WTC11 (cell line): ENCODE results near the gene MRPS22. TPM values are rescaled to one million over a fixed set of nuclear protein-coding genes. Genes with fewer than 3 reads are reported as not detected.

ENCODE experiments used
- ATAC-seq: fragments of 200-7000 bp; cut with Tn5 transposase; 2 replicates; pipeline ENCODE4 v1.10.0; 2021; ENCODE audit warnings: mild to moderate bottlenecking, moderate library complexity
- CTCF ChIA-PET: fragments of 300-600 bp; sonication (Branson Sonifier 250); formaldehyde crosslinking; loops from one replicate; lab custom pipeline; 2021; ENCODE audit warnings: antibody characterized with exemption; lab: Charles Lee
- POLR2A ChIA-PET: fragments of 350-600 bp; sonication (Branson Sonifier 250); formaldehyde crosslinking; loops from one replicate; lab custom pipeline; 2021; ENCODE audit warnings: antibody characterized with exemption; lab: Charles Lee
- DNase-seq: peaks from one replicate; pipeline ENCODE4 v3.0.0; 2021; ENCODE audit warnings: low spot score
- H3K27ac Mint-ChIP-seq: 2 replicates; pipeline ENCODE4 v1.8.0; 2021; ENCODE audit warnings: mixed read lengths
- H3K27me3 Mint-ChIP-seq: 2 replicates; pipeline ENCODE4 v1.8.0; 2021; ENCODE audit warnings: low read depth, mild to moderate bottlenecking, moderate library complexity, mixed read lengths
- H3K36me3 Mint-ChIP-seq: 2 replicates; pipeline ENCODE4 v1.8.0; 2021; ENCODE audit warnings: mixed read lengths
- H3K4me1 Mint-ChIP-seq: 2 replicates; pipeline ENCODE4 v1.8.0; 2022; ENCODE audit warnings: mixed read lengths
- H3K4me3 Mint-ChIP-seq: 2 replicates; pipeline ENCODE4 v1.8.0; 2021; ENCODE audit warnings: mild to moderate bottlenecking, moderate library complexity, mixed read lengths
- H3K9me3 Mint-ChIP-seq: 2 replicates; pipeline ENCODE4 v1.8.0; 2021; ENCODE audit warnings: mixed read lengths
- CREM ChIP-seq: sonication (generic); formaldehyde crosslinking; IDR thresholded peaks from 2 replicates; pipeline ENCODE4 v1.8.1; 2022; ENCODE audit warnings: mild to moderate bottlenecking, missing genetic modification reagents, moderate library complexity
- JUN ChIP-seq: sonication (generic); formaldehyde crosslinking; IDR thresholded peaks from 2 replicates; pipeline ENCODE4 v1.8.0; 2023; ENCODE audit warnings: mild to moderate bottlenecking, missing genetic modification reagents
- KAT7 ChIP-seq: sonication (generic); formaldehyde crosslinking; IDR thresholded peaks from 2 replicates; pipeline ENCODE4 v1.8.1; 2023; ENCODE audit warnings: missing genetic modification reagents, mild to moderate bottlenecking, borderline replicate concordance
- RORB ChIP-seq: fragments of 250-450 bp; sonication (Bioruptor Pico); IDR thresholded peaks from 2 replicates; pipeline ENCODE4 v1.9.0; 2021; ENCODE audit warnings: mild to moderate bottlenecking
- ZNF219 ChIP-seq: sonication (generic); formaldehyde crosslinking; IDR thresholded peaks from 2 replicates; pipeline ENCODE4 v1.8.0; 2023; ENCODE audit warnings: missing genetic modification reagents, mild to moderate bottlenecking, borderline replicate concordance
- ZNF671 ChIP-seq: fragments of 250-450 bp; sonication (Bioruptor Pico); IDR thresholded peaks from 2 replicates; pipeline ENCODE4 v1.8.0; 2021; ENCODE audit warnings: mild to moderate bottlenecking
- total RNA-seq: library from RNA; stranded (reverse); gene quantifications from 3 replicates; pipeline ENCODE4 v1.2.3, GENCODE V29; 2021
- TF ChIP-seq, protein P1 (sequence below): sonication (generic); formaldehyde crosslinking; IDR thresholded peaks from 2 replicates; pipeline ENCODE4 v1.8.0; 2022; ENCODE audit warnings: mild to moderate bottlenecking, missing genetic modification reagents
- TF ChIP-seq, protein P2 (sequence below): sonication (generic); formaldehyde crosslinking; IDR thresholded peaks from 2 replicates; pipeline ENCODE4 v1.8.0; 2023; ENCODE audit warnings: mild to moderate bottlenecking, missing genetic modification reagents
- TF ChIP-seq, protein P3 (sequence below): sonication (generic); formaldehyde crosslinking; conservative IDR thresholded peaks from 2 replicates; pipeline ENCODE4 v1.8.1; 2022; ENCODE audit warnings: mild to moderate bottlenecking, missing genetic modification reagents
- TF ChIP-seq, protein P4 (sequence below): sonication (generic); formaldehyde crosslinking; IDR thresholded peaks from 2 replicates; pipeline ENCODE4 v1.8.0; 2022; ENCODE audit warnings: mild to moderate bottlenecking, missing genetic modification reagents
- TF ChIP-seq, protein P5 (sequence below): sonication (generic); formaldehyde crosslinking; IDR thresholded peaks from 2 replicates; pipeline ENCODE4 v1.8.1; 2023; ENCODE audit warnings: mild to moderate bottlenecking, missing genetic modification reagents, moderate library complexity
- TF ChIP-seq, protein P6 (sequence below): sonication (generic); formaldehyde crosslinking; IDR thresholded peaks from 2 replicates; pipeline ENCODE4 v1.8.0; 2023; ENCODE audit warnings: missing genetic modification reagents, mild to moderate bottlenecking, borderline replicate concordance
- TF ChIP-seq, protein P7 (sequence below): sonication (generic); formaldehyde crosslinking; IDR thresholded peaks from 2 replicates; pipeline ENCODE4 v1.8.0; 2023; ENCODE audit warnings: missing genetic modification reagents

The MRPS22 gene
- total RNA-seq, 1 experiment from 2014 or later = 44.6 TPM

DNA sequence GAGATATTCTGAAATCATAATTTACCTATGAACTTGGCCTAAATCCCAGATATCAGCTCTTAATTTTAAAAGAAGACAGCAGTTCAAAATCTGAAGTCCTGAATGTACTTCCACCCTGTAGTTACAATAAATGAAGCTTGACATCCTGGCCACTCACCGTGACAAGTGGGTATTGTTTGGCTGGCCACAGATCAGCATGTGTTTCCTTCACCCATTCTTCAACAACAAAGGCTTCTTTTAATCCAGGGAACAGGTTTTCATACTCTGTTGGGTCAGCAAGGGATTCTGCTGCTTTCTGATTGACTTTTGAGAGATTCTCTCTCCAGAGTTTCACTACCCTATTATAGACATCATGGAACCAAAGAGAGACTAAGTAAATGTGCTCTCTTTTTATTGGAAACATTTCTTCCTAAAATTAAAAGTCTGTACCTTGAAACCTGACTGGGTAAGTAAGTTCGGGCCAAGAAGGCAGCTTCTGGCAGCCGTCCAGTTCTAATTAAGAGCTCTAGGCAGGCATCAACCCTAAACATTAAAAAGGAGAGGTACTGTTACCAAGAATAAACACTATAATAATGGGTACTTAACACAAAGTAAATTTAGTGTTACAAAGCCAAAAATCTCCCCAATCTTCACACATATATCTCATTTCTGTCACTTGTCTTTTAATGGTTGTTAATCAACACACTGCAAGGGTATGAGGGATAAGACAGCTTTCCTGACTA, 15.2 kb downstream of the MRPS22 start:
- no peak for TF ChIP-seq ZNF671 (CRISPR knock-in tag)
- no peak for TF ChIP-seq CREM (CRISPR knock-in tag)
- TF ChIP-seq, protein P1, sequence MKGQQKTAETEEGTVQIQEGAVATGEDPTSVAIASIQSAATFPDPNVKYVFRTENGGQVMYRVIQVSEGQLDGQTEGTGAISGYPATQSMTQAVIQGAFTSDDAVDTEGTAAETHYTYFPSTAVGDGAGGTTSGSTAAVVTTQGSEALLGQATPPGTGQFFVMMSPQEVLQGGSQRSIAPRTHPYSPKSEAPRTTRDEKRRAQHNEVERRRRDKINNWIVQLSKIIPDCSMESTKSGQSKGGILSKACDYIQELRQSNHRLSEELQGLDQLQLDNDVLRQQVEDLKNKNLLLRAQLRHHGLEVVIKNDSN (CRISPR knock-in tag) = no peak
- TF ChIP-seq, protein P2, sequence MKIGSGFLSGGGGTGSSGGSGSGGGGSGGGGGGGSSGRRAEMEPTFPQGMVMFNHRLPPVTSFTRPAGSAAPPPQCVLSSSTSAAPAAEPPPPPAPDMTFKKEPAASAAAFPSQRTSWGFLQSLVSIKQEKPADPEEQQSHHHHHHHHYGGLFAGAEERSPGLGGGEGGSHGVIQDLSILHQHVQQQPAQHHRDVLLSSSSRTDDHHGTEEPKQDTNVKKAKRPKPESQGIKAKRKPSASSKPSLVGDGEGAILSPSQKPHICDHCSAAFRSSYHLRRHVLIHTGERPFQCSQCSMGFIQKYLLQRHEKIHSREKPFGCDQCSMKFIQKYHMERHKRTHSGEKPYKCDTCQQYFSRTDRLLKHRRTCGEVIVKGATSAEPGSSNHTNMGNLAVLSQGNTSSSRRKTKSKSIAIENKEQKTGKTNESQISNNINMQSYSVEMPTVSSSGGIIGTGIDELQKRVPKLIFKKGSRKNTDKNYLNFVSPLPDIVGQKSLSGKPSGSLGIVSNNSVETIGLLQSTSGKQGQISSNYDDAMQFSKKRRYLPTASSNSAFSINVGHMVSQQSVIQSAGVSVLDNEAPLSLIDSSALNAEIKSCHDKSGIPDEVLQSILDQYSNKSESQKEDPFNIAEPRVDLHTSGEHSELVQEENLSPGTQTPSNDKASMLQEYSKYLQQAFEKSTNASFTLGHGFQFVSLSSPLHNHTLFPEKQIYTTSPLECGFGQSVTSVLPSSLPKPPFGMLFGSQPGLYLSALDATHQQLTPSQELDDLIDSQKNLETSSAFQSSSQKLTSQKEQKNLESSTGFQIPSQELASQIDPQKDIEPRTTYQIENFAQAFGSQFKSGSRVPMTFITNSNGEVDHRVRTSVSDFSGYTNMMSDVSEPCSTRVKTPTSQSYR = no peak
- TF ChIP-seq, protein P3, sequence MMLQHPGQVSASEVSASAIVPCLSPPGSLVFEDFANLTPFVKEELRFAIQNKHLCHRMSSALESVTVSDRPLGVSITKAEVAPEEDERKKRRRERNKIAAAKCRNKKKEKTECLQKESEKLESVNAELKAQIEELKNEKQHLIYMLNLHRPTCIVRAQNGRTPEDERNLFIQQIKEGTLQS = no peak
- TF ChIP-seq, protein P4, sequence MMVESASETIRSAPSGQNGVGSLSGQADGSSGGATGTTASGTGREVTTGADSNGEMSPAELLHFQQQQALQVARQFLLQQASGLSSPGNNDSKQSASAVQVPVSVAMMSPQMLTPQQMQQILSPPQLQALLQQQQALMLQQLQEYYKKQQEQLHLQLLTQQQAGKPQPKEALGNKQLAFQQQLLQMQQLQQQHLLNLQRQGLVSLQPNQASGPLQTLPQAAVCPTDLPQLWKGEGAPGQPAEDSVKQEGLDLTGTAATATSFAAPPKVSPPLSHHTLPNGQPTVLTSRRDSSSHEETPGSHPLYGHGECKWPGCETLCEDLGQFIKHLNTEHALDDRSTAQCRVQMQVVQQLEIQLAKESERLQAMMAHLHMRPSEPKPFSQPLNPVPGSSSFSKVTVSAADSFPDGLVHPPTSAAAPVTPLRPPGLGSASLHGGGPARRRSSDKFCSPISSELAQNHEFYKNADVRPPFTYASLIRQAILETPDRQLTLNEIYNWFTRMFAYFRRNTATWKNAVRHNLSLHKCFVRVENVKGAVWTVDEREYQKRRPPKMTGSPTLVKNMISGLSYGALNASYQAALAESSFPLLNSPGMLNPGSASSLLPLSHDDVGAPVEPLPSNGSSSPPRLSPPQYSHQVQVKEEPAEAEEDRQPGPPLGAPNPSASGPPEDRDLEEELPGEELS (CRISPR knock-in tag) = no peak
- TF ChIP-seq, protein P5, sequence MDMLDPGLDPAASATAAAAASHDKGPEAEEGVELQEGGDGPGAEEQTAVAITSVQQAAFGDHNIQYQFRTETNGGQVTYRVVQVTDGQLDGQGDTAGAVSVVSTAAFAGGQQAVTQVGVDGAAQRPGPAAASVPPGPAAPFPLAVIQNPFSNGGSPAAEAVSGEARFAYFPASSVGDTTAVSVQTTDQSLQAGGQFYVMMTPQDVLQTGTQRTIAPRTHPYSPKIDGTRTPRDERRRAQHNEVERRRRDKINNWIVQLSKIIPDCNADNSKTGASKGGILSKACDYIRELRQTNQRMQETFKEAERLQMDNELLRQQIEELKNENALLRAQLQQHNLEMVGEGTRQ = no peak
- TF ChIP-seq JUN (CRISPR knock-in tag) = no peak
- TF ChIP-seq, protein P6, sequence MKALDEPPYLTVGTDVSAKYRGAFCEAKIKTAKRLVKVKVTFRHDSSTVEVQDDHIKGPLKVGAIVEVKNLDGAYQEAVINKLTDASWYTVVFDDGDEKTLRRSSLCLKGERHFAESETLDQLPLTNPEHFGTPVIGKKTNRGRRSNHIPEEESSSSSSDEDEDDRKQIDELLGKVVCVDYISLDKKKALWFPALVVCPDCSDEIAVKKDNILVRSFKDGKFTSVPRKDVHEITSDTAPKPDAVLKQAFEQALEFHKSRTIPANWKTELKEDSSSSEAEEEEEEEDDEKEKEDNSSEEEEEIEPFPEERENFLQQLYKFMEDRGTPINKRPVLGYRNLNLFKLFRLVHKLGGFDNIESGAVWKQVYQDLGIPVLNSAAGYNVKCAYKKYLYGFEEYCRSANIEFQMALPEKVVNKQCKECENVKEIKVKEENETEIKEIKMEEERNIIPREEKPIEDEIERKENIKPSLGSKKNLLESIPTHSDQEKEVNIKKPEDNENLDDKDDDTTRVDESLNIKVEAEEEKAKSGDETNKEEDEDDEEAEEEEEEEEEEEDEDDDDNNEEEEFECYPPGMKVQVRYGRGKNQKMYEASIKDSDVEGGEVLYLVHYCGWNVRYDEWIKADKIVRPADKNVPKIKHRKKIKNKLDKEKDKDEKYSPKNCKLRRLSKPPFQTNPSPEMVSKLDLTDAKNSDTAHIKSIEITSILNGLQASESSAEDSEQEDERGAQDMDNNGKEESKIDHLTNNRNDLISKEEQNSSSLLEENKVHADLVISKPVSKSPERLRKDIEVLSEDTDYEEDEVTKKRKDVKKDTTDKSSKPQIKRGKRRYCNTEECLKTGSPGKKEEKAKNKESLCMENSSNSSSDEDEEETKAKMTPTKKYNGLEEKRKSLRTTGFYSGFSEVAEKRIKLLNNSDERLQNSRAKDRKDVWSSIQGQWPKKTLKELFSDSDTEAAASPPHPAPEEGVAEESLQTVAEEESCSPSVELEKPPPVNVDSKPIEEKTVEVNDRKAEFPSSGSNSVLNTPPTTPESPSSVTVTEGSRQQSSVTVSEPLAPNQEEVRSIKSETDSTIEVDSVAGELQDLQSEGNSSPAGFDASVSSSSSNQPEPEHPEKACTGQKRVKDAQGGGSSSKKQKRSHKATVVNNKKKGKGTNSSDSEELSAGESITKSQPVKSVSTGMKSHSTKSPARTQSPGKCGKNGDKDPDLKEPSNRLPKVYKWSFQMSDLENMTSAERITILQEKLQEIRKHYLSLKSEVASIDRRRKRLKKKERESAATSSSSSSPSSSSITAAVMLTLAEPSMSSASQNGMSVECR = no peak
- TF ChIP-seq, protein P7, sequence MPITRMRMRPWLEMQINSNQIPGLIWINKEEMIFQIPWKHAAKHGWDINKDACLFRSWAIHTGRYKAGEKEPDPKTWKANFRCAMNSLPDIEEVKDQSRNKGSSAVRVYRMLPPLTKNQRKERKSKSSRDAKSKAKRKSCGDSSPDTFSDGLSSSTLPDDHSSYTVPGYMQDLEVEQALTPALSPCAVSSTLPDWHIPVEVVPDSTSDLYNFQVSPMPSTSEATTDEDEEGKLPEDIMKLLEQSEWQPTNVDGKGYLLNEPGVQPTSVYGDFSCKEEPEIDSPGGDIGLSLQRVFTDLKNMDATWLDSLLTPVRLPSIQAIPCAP (CRISPR knock-in tag) = no peak
- TF ChIP-seq RORB (CRISPR knock-in tag) = no peak
- no peak for TF ChIP-seq ZNF219
- TF ChIP-seq KAT7 (CRISPR knock-in tag) = no peak
- ChIA-PET CTCF (interaction anchor here (1.6 kb wide), 1 partner anchor 30 kb away, joined by 6 read pairs; no protein-coding TSS in a partner anchor), POLR2A (interaction anchor here (0.6 kb wide), 1 partner anchor 385 kb away, joined by 5 read pairs; no protein-coding TSS in a partner anchor)
- Mint-ChIP-seq H3K4me3 (no peak overlapping the region), H3K9me3 (no peaks in the 10 kb centered on the region), H3K27ac (no peak overlapping the region), H3K4me1 (no peaks in the 10 kb centered on the region), H3K27me3 (no peaks in the 10 kb centered on the region), H3K36me3 (peaks cover 86% of the 10 kb centered on the region)
- ATAC-seq = no peak
- no peak for DNase-seq
